Panc1 (cell line): ENCODE results near the gene NR1H3. TPM values are rescaled to one million over a fixed set of nuclear protein-coding genes. Genes with fewer than 3 reads are reported as not detected.
A peak's percentile ranks its signal among the peaks of the same experiment; 100 is the strongest.

Experiments used
- ATAC-seq: fragments of 200-7000 bp; cut with Tn5 transposase; 2 replicates; pipeline ENCODE4 v1.9.1; 2020; ENCODE audit warnings: mild to moderate bottlenecking, moderate library complexity
- BruUV-seq: library from RNA; stranded (reverse); fragments of 400-500 nt; replicated peaks from 2 replicates; lab custom pipeline; 2021; lab: Mats Ljungman, UMichigan
- CTCF ChIA-PET: fragments of 300-600 bp; sonication (Branson Sonifier 250); formaldehyde crosslinking; loops from one replicate; lab custom pipeline; 2022; ENCODE audit warnings: antibody characterized with exemption; lab: Charles Lee
- POLR2A ChIA-PET: fragments of 300-600 bp; sonication (Branson Sonifier 250); formaldehyde crosslinking; loops from one replicate; lab custom pipeline; 2022; ENCODE audit warnings: antibody characterized with exemption; lab: Charles Lee
- DNase-seq: peaks from one replicate; pipeline ENCODE4 v3.0.0-alpha.2; 2010; ENCODE audit warnings: low read depth, low spot score
- H3K27ac ChIP-seq: 2 replicates; pipeline ENCODE4 v1.5.1; 2011; ENCODE audit warnings: mild to moderate bottlenecking, low read length, inconsistent platforms
- H3K27me3 ChIP-seq: fragments of 200-500 bp; sonication (Bioruptor generic); 2 replicates; pipeline ENCODE4 v1.6.0; 2014; ENCODE audit warnings: low read length, inconsistent platforms; ENCODE audit not compliant: control insufficient read depth, insufficient read depth
- H3K36me3 ChIP-seq: fragments of 200-500 bp; sonication (Bioruptor generic); 2 replicates; pipeline ENCODE4 v1.5.1; 2014; ENCODE audit warnings: inconsistent platforms, mild to moderate bottlenecking, low read length, moderate library complexity; ENCODE audit not compliant: control insufficient read depth, insufficient read depth
- H3K4me1 ChIP-seq: 2 replicates; pipeline ENCODE4 v1.5.1; 2011; ENCODE audit warnings: inconsistent platforms, mild to moderate bottlenecking, low read length, moderate library complexity; ENCODE audit not compliant: control insufficient read depth, insufficient read depth
- H3K4me3 ChIP-seq, 2 experiments: 2 replicates each; pipeline ENCODE4 v1.5.1; 2011 to 2012; ENCODE audit warnings: low read depth in 2 of 2, low read length in 2 of 2, mild to moderate bottlenecking in 2 of 2, inconsistent platforms in 1 of 2, moderate library complexity in 1 of 2
- H3K9me3 ChIP-seq: fragments of 200-500 bp; sonication (Bioruptor generic); 2 replicates; pipeline ENCODE4 v1.5.1; 2014; ENCODE audit warnings: low read depth, mild to moderate bottlenecking, inconsistent platforms, low read length, moderate library complexity; ENCODE audit not compliant: control insufficient read depth, insufficient read depth
- CTCF ChIP-seq: fragments of 450-650 bp; IDR thresholded peaks from 2 replicates; pipeline ENCODE4 v1.5.1; 2017; ENCODE audit warnings: mild to moderate bottlenecking
- POLR2AphosphoS5 ChIP-seq: IDR thresholded peaks from 2 replicates; pipeline ENCODE4 v1.6.1; 2012; ENCODE audit warnings: mild to moderate bottlenecking, low read depth, low read length, moderate library complexity
- REST ChIP-seq, 2 experiments: IDR thresholded peaks; 2 replicates each; pipeline ENCODE4 v1.6.1; 2011 to 2012; ENCODE audit warnings: low read depth in 2 of 2, control low read depth in 1 of 2, low read length in 1 of 2, mild to moderate bottlenecking in 1 of 2, moderate library complexity in 1 of 2; ENCODE audit not compliant: insufficient read depth in 1 of 2
- SIN3A ChIP-seq: IDR thresholded peaks from 2 replicates; pipeline ENCODE4 v1.6.1; 2012; ENCODE audit warnings: low read depth, mild to moderate bottlenecking, low read length, moderate library complexity, borderline replicate concordance; ENCODE audit not compliant: insufficient read depth
- TCF7L2 ChIP-seq: IDR thresholded peaks from 2 replicates; pipeline ENCODE4 v1.6.1; 2011; ENCODE audit warnings: mild to moderate bottlenecking, low read depth, low read length, inconsistent platforms
- in situ Hi-C: cut with HindIII; loops from 2 replicates; pipeline ENCODE4 v1.10.0; 2016; ENCODE audit warnings: low sequenced_read_pairs, low pct_unique_long_range_greater_than_20kb
- intact Hi-C: fragments of 100-400 bp; cut with micrococcal nuclease; formaldehyde crosslinking; loops from one replicate; pipeline ENCODE4 v1.10.0; 2022; ENCODE audit not compliant: unreplicated experiment
- total RNA-seq: library from RNA; stranded (reverse); gene quantifications from one replicate; pipeline ENCODE4 v1.2.1, GENCODE V29; 2021; ENCODE audit not compliant: unreplicated experiment

NR1H3 gene
- total RNA-seq, 1 experiment from 2014 or later, result 17.2 TPM

GRCh38 chr11:47245611-47246357, 12.0 kb upstream of the NR1H3 start:
- BruUV-seq, result no TSS peak
- no peak overlapping the region for H3K4me3 ChIP-seq
- DNase-seq (no peak), ATAC-seq (no peak)
- no peaks in the 10 kb centered on the region for H3K9me3 ChIP-seq
- ChIA-PET POLR2A (interaction anchor here (1.2 kb wide), 1 partner anchor 22 kb away, joined by 5 read pairs; no protein-coding TSS in a partner anchor), CTCF (interaction anchor here (1.1 kb wide), 1 partner anchor 11 kb away, joined by 3 read pairs; no protein-coding TSS in a partner anchor)
- peaks cover 14% of the 10 kb centered on the region for H3K4me1 ChIP-seq
- no peaks in the 10 kb centered on the region for H3K27me3 ChIP-seq
- TF ChIP-seq POLR2AphosphoS5 (no peak), REST (IDR thresholded peaks at IDR 0.05; ENCODE audit: insufficient read depth in 1 of 2, low read depth in 2 of 2, low read length in 1 of 2) (no peak)
- in situ Hi-C loops, result no loop called here
- H3K27ac ChIP-seq, result no peak overlapping the region
- H3K36me3 ChIP-seq, result peaks cover 4% of the 10 kb centered on the region; the same call in 1 of the 2 replicates
- intact Hi-C loops, result no loop called here

GRCh38 chr11:47247502-47247901, 10.3 kb upstream of the NR1H3 start:
- no peak for DNase-seq
- no peak for ATAC-seq
- BruUV-seq, result TSS peak; percentile 89
- ChIA-PET CTCF (no interaction called here), POLR2A (interaction anchor here (0.5 kb wide), 1 partner anchor 439 kb away, joined by 8 read pairs; no protein-coding TSS in a partner anchor)
- in situ Hi-C loops, result no loop called here
- no peak for TF ChIP-seq REST (IDR thresholded peaks at IDR 0.05; ENCODE audit: insufficient read depth in 1 of 2, low read depth in 2 of 2, low read length in 1 of 2)
- no peak for TF ChIP-seq CTCF
- no peak for TF ChIP-seq SIN3A
- TF ChIP-seq TCF7L2, result no peak
- TF ChIP-seq POLR2AphosphoS5, result no peak
- Histone ChIP-seq H3K4me3 (peak overlapping the region; percentile 67 to 90; a peak in 3 of 4 replicates), H3K27ac (peak overlapping the region; percentile 97), H3K27me3 (no peaks in the 10 kb centered on the region), H3K4me1 (peaks cover 14% of the 10 kb centered on the region), H3K9me3 (no peaks in the 10 kb centered on the region), H3K36me3 (peaks cover 4% of the 10 kb centered on the region; the same call in 1 of the 2 replicates)
- intact Hi-C loops, result no loop called here
